HepG2 (cell line): Measurements from ENCODE around the gene CALM1. TPM values are rescaled to one million over a fixed set of nuclear protein-coding genes. Genes with fewer than 3 reads are reported as not detected.
A peak's percentile ranks its signal among the peaks of the same experiment; 100 is the strongest.

Source experiments
- ATAC-seq: fragments of 200-7000 bp; cut with Tn5 transposase; 3 replicates; pipeline ENCODE4 v1.9.1; 2020; ENCODE audit warnings: mild to moderate bottlenecking, moderate library complexity
- BruUV-seq: library from RNA; stranded (reverse); fragments of 400-500 nt; replicated peaks from 2 replicates; lab custom pipeline; 2021; lab: Mats Ljungman, UMichigan
- CTCF ChIA-PET: fragments of 300-600 bp; formaldehyde crosslinking; extraction: SDS; loops from one replicate; lab custom pipeline; 2021; ENCODE audit warnings: low total read pairs, inconsistent platforms, low intra/inter-chr PET ratio; lab: Yijun Ruan, JAX
- POLR2A ChIA-PET: fragments of 350-600 bp; sonication (Branson Sonifier 250); formaldehyde crosslinking; loops from one replicate; lab custom pipeline; 2020; ENCODE audit warnings: antibody characterized with exemption, inconsistent platforms; lab: Yijun Ruan, JAX
- DNase-seq: peaks from one replicate; pipeline ENCODE4 v3.0.0-alpha.2; 2015; ENCODE audit warnings: low spot score
- FAIRE-seq: peaks from 3 replicates; lab custom pipeline; 2011; peaks lifted over from hg19 to GRCh38; lab: Jason Lieb, UNC
- H2AFZ ChIP-seq: one replicate; pipeline ENCODE4 v1.6.1; 2011; ENCODE audit warnings: low read length, inconsistent platforms
- H3K27ac ChIP-seq: fragments of 300-600 bp; 3 replicates; pipeline ENCODE4 v1.8.0; 2011; ENCODE audit warnings: mixed run types, mild to moderate bottlenecking, mixed read lengths, low read length, inconsistent platforms; ENCODE audit not compliant: insufficient read depth; ENCODE audit errors: extremely low read length
- H3K27me3 ChIP-seq, 2 experiments: fragments of 200-600 bp in 1 of 2; 2 replicates in 1 of 2; 3 replicates in 1 of 2; pipeline versions ENCODE4 v1.6.0 to v1.8.0; 2011; ENCODE audit warnings: low read length in 2 of 2, mild to moderate bottlenecking in 2 of 2, moderate library complexity in 2 of 2, inconsistent platforms in 1 of 2; ENCODE audit not compliant: insufficient read depth in 2 of 2, control insufficient read depth in 1 of 2
- H3K36me3 ChIP-seq, 2 experiments: fragments of 200-600 bp in 1 of 2; replicated peaks in 1 of 2; 2 replicates in 1 of 2; 3 replicates in 1 of 2; pipeline versions ENCODE4 v1.5.1 to v1.8.0; 2011; ENCODE audit warnings: low read length in 2 of 2, inconsistent platforms in 1 of 2; ENCODE audit not compliant: insufficient read depth in 2 of 2, control insufficient read depth in 1 of 2
- H3K4me1 ChIP-seq: 2 replicates; pipeline ENCODE4 v1.5.1; 2012; ENCODE audit warnings: low read length, inconsistent platforms; ENCODE audit not compliant: insufficient read depth
- H3K4me2 ChIP-seq: 2 replicates; pipeline ENCODE4 v1.6.0; 2011; ENCODE audit warnings: low read depth, low read length, inconsistent platforms
- H3K4me3 ChIP-seq, 3 experiments: fragments of 200-600 bp in 1 of 3; sonication (generic), shearing (Covaris generic) in 1 of 3; replicated peaks in 1 of 3; 2 replicates each; pipeline ENCODE4 v1.5.1; 2011 to 2016; ENCODE audit warnings: low read length in 3 of 3, inconsistent platforms in 2 of 3, low read depth in 2 of 3, mild to moderate bottlenecking in 2 of 3, control low read depth in 1 of 3, mixed read lengths in 1 of 3; ENCODE audit not compliant: insufficient read depth in 1 of 3
- H3K79me2 ChIP-seq: one replicate; pipeline ENCODE4 v1.6.1; 2011; ENCODE audit warnings: low read length, inconsistent platforms; ENCODE audit not compliant: insufficient read depth
- H3K9ac ChIP-seq: 2 replicates; pipeline ENCODE4 v1.6.0; 2011; ENCODE audit warnings: mild to moderate bottlenecking, low read depth, low read length, inconsistent platforms; ENCODE audit not compliant: insufficient read depth
- H3K9me3 ChIP-seq: 2 replicates; pipeline ENCODE4 v1.5.1; 2012; ENCODE audit warnings: mild to moderate bottlenecking, low read length
- H4K20me1 ChIP-seq: 2 replicates; pipeline ENCODE4 v1.6.0; 2011; ENCODE audit warnings: inconsistent platforms, mild to moderate bottlenecking, low read length, moderate library complexity; ENCODE audit not compliant: insufficient read depth
- DR1 ChIP-seq: sonication (generic); formaldehyde crosslinking; IDR thresholded peaks from 2 replicates; pipeline ENCODE4 v1.8.0; 2021; ENCODE audit warnings: mild to moderate bottlenecking, missing genetic modification reagents, inconsistent platforms
- GTF2F1 ChIP-seq: fragments of 150-350 bp; IDR thresholded peaks from 2 replicates; pipeline ENCODE4 v1.6.1; 2014; ENCODE audit warnings: low read length
- SATB2 ChIP-seq: sonication (generic); formaldehyde crosslinking; IDR thresholded peaks from 2 replicates; pipeline ENCODE4 v1.5.0; 2020; ENCODE audit warnings: missing genetic modification reagents
- SP2 ChIP-seq: sonication (generic); formaldehyde crosslinking; IDR thresholded peaks from 2 replicates; pipeline ENCODE4 v1.5.1; 2020; ENCODE audit warnings: mild to moderate bottlenecking, missing genetic modification reagents
- STAT6 ChIP-seq: sonication (generic); formaldehyde crosslinking; IDR thresholded peaks from 2 replicates; pipeline ENCODE4 v1.4.0; 2020; ENCODE audit warnings: missing genetic modification reagents, mild to moderate bottlenecking, borderline replicate concordance
- TBX3 ChIP-seq: fragments of 450-650 bp; IDR thresholded peaks from 2 replicates; pipeline ENCODE4 v1.6.1; 2017; ENCODE audit warnings: antibody characterized with exemption, mild to moderate bottlenecking, inconsistent platforms, borderline replicate concordance
- ZNF160 ChIP-seq: sonication (generic); formaldehyde crosslinking; IDR thresholded peaks from 2 replicates; pipeline ENCODE4 v1.8.0; 2022; ENCODE audit warnings: mild to moderate bottlenecking, inconsistent platforms, missing genetic modification reagents
- ZNF44 ChIP-seq: sonication (generic); formaldehyde crosslinking; IDR thresholded peaks from 2 replicates; pipeline ENCODE4 v1.5.1; 2020; ENCODE audit warnings: mild to moderate bottlenecking, missing genetic modification reagents
- ZNF503 ChIP-seq: sonication (generic); formaldehyde crosslinking; IDR thresholded peaks from 2 replicates; pipeline ENCODE4 v1.4.0; 2020; ENCODE audit warnings: missing genetic modification reagents
- ZNF543 ChIP-seq: sonication (generic); formaldehyde crosslinking; IDR thresholded peaks from 2 replicates; pipeline ENCODE4 v1.4.0; 2020; ENCODE audit warnings: mild to moderate bottlenecking, missing genetic modification reagents
- WGBS: methylation state at CpG from one replicate; pipeline ENCODE4 v1.1.6; 2017; ENCODE audit warnings: low lambda C conversion rate; 5-methylcytosine and 5-hydroxymethylcytosine counted together
- in situ Hi-C: cut with HindIII; loops from 2 replicates; pipeline ENCODE4 v1.10.0; 2017; ENCODE audit warnings: low pct_unique_long_range_greater_than_20kb; ENCODE audit not compliant: extremely low pct_ligation_motif_present
- intact Hi-C: fragments of 100-400 bp; cut with micrococcal nuclease; formaldehyde crosslinking; loops from one replicate; pipeline ENCODE4 v1.10.0; 2022; ENCODE audit not compliant: unreplicated experiment
- polyA plus RNA-seq, 8 experiments: library from polyadenylated mRNA; depleted of rRNA in 3 of 8; stranded (reverse) in 7 of 8; unstranded in 1 of 8; fragments of >200 nt; fragmentation: Illumina TruSeq in 4 of 8; extraction: Trizol in 4 of 8; gene quantifications; 2 replicates each; pipeline versions ENCODE4 v1.2.1 to v1.2.3, GENCODE V29; 2011 to 2016; ENCODE audit warnings: low read depth in 4 of 8, missing spikeins in 1 of 8, mixed read lengths in 1 of 8; ENCODE audit not compliant: insufficient read depth in 1 of 8
- total RNA-seq, 5 experiments: library from RNA; depleted of rRNA; stranded (reverse); fragments of >200 nt; fragmentation: Illumina TruSeq; extraction: Trizol; gene quantifications; 2 replicates each; pipeline ENCODE4 v1.2.3, GENCODE V29; 2016; ENCODE audit warnings: low read depth in 1 of 5
- TF ChIP-seq, protein P1 (sequence below): sonication (generic); formaldehyde crosslinking; IDR thresholded peaks from 2 replicates; pipeline ENCODE4 v1.5.1; 2020; ENCODE audit warnings: mild to moderate bottlenecking, missing genetic modification reagents, moderate library complexity

CALM1 gene
- total and polyA plus RNA-seq, 2 of the 13 experiments (the other 11 are each of a cell fraction or from before 2014, with no cell fraction given) = 110 to 238 TPM

GRCh38 chr14:90382491-90383125, 14.2 kb upstream of the CALM1 start (continued):
- TF ChIP-seq ZNF503 (CRISPR knock-in tag) (0 out of 2 replicates have a peak, but pooled peaks have one; percentile 16), ZNF160 (CRISPR knock-in tag) (0 out of 2 replicates have a peak, but pooled peaks have one; percentile 13)

- Histone ChIP-seq H3K9me3 (no peaks in the 10 kb centered on the region), H3K36me3 (no peaks in the 10 kb centered on the region), H3K27me3 (no peaks in the 10 kb centered on the region; a peak in 1 of 5 replicates), H4K20me1 (no peaks in the 10 kb centered on the region), H3K4me2 (peak overlapping the region; percentile 98), H3K4me3 (peak overlapping the region; percentile 72 to 79 (median 74)), H2AFZ (peak overlapping the region; percentile 71), H3K9ac (peak overlapping the region; percentile 96), H3K4me1 (peaks cover 42% of the 10 kb centered on the region), H3K79me2 (no peaks in the 10 kb centered on the region), H3K27ac (peak overlapping the region; percentile 96)
- ChIA-PET CTCF (interaction anchor here (1.1 kb wide), 1 partner anchor 14 kb away, joined by 3 read pairs; the partner anchor contains the start of gene CALM1), POLR2A (interaction anchor here (0.6 to 8.4 kb wide), 15 partner anchors 8 to 314 kb away, joined by 3 to 105 read pairs (median 4); partner anchors contain the start of genes CALM1, NRDE2 and PSMC1)
- ATAC-seq = peak; percentile 92
- DNase-seq = peak; percentile 98
- in situ Hi-C loops = no loop called here
- intact Hi-C loops = loop anchor here (1.0 to 2.0 kb wide), 4 partner anchors 14 to 428 kb away; partner anchors contain the start of genes EFCAB11 and TDP1
- FAIRE-seq = peak; percentile 44
- BruUV-seq = no TSS peak
- WGBS = under 1% methylated on average over 27 of the region's 62 CpGs
- TF ChIP-seq GTF2F1 (peak; percentile 46; the same call in 1 of the 2 replicates), SP2 (peak; percentile 86), STAT6 (CRISPR knock-in tag) (no peak), ZNF44 (CRISPR knock-in tag) (no peak), DR1 (CRISPR knock-in tag) (peak; percentile 72; the same call in 1 of the 2 replicates), TBX3 (peak; percentile 93), SATB2 (no peak), ZNF543 (CRISPR knock-in tag) (peak; percentile 81)
- TF ChIP-seq, protein P1, sequence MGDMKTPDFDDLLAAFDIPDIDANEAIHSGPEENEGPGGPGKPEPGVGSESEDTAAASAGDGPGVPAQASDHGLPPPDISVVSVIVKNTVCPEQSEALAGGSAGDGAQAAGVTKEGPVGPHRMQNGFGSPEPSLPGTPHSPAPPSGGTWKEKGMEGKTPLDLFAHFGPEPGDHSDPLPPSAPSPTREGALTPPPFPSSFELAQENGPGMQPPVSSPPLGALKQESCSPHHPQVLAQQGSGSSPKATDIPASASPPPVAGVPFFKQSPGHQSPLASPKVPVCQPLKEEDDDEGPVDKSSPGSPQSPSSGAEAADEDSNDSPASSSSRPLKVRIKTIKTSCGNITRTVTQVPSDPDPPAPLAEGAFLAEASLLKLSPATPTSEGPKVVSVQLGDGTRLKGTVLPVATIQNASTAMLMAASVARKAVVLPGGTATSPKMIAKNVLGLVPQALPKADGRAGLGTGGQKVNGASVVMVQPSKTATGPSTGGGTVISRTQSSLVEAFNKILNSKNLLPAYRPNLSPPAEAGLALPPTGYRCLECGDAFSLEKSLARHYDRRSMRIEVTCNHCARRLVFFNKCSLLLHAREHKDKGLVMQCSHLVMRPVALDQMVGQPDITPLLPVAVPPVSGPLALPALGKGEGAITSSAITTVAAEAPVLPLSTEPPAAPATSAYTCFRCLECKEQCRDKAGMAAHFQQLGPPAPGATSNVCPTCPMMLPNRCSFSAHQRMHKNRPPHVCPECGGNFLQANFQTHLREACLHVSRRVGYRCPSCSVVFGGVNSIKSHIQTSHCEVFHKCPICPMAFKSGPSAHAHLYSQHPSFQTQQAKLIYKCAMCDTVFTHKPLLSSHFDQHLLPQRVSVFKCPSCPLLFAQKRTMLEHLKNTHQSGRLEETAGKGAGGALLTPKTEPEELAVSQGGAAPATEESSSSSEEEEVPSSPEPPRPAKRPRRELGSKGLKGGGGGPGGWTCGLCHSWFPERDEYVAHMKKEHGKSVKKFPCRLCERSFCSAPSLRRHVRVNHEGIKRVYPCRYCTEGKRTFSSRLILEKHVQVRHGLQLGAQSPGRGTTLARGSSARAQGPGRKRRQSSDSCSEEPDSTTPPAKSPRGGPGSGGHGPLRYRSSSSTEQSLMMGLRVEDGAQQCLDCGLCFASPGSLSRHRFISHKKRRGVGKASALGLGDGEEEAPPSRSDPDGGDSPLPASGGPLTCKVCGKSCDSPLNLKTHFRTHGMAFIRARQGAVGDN (CRISPR knock-in tag) = peak; percentile 92
Measured at GRCh38 chr14:90383126-90383730, 13.6 kb upstream of the CALM1 start.
